ENCODE measurements around the gene UBA52. TPM values are rescaled to one million over a fixed set of nuclear protein-coding genes. Genes with fewer than 3 reads are reported as not detected.

The UBA52 gene
- total RNA-seq, 1 experiment from 2014 or later: 1,108 TPM

- H3K4me1 ChIP-seq (ENCODE audit: insufficient read depth, low read length): peaks cover 13% of the 10 kb centered on the region; the same call in 1 of the 2 replicates
- no peaks in the 10 kb centered on the region for H3F3A ChIP-seq (ENCODE audit: low read length, unreplicated experiment)
- peaks cover 5% of the 10 kb centered on the region; the same call in 1 of the 2 replicates for H3K36me3 ChIP-seq (ENCODE audit: low read depth, low read length)
- H3K27ac ChIP-seq (ENCODE audit: low read length): no peak overlapping the region
- no peak overlapping the region for H3K9ac ChIP-seq (ENCODE audit: low read length)
- peak overlapping the region; percentile 94 for H3K4me2 ChIP-seq (ENCODE audit: low read length)
- ChIA-PET CTCF (no interaction called here), POLR2A (ENCODE audit: unreplicated experiment) (interaction anchor here (0.6 kb wide), 1 partner anchor 13 kb away, joined by 4 read pairs; no protein-coding TSS in a partner anchor)
- no peaks in the 10 kb centered on the region for H3K27me3 ChIP-seq (ENCODE audit: low read length)
- H4K20me1 ChIP-seq (ENCODE audit: low read length): no peaks in the 10 kb centered on the region
- H2AFZ ChIP-seq (ENCODE audit: low read length): peak overlapping the region; percentile 97
- peaks cover 11% of the 10 kb centered on the region for H3K79me2 ChIP-seq (ENCODE audit: low read length)
- BruUV-seq (replicated peaks): TSS peak; percentile 28
- DNase-seq (peak; percentile 87), ATAC-seq (peak; percentile 83)
- TF ChIP-seq EZH2phosphoT487 (IDR thresholded peaks at IDR 0.05; ENCODE audit: borderline replicate concordance, low read length) (no peak), EZH2 (IDR thresholded peaks at IDR 0.05; ENCODE audit: low read length, unreplicated experiment) (no peak), CTCF (conservative IDR thresholded peaks at IDR 0.05; ENCODE audit: low read depth, low read length) (0 out of 2 replicates have a peak, but pooled peaks have one; percentile 13)
- H3K9me2 ChIP-seq (replicated peaks; ENCODE audit: low read length): no peaks in the 10 kb centered on the region
- peak overlapping the region; percentile 70 for H3K4me3 ChIP-seq (ENCODE audit: low read length)
- no peaks in the 10 kb centered on the region for H3K9me3 ChIP-seq (ENCODE audit: low read length)
- intact Hi-C loops (cut with micrococcal nuclease): no loop called here
Measured at GRCh38 chr19:18543814-18544475, 27.7 kb upstream of the UBA52 start.

- POLR2A ChIA-PET (ENCODE audit: unreplicated experiment): no interaction called here
- peak; percentile 20; the same call in 1 of the 2 replicates for ATAC-seq
- CTCF ChIA-PET: no interaction called here
Measured at GRCh38 chr19:18551631-18552030, 20.0 kb upstream of the UBA52 start.

More at GRCh38 chr19:18551631-18552030, 20.0 kb upstream of the UBA52 start:
- no peaks in the 10 kb centered on the region for H3K4me1 ChIP-seq (ENCODE audit: insufficient read depth, low read length)
- no TSS peak for BruUV-seq (replicated peaks)
- no peaks in the 10 kb centered on the region for H3K27me3 ChIP-seq (ENCODE audit: low read length)
- H2AFZ ChIP-seq (ENCODE audit: low read length): peak overlapping the region; percentile 81
- no peak overlapping the region for H3K4me3 ChIP-seq (ENCODE audit: low read length)
- H3K9ac ChIP-seq (ENCODE audit: low read length): no peak overlapping the region
- no peak overlapping the region for H3K27ac ChIP-seq (ENCODE audit: low read length)
- no peaks in the 10 kb centered on the region for H3K79me2 ChIP-seq (ENCODE audit: low read length)
- intact Hi-C loops (cut with micrococcal nuclease): no loop called here
- H3K36me3 ChIP-seq (ENCODE audit: low read depth, low read length): no peaks in the 10 kb centered on the region
- 0 out of 2 replicates have a peak overlapping the region, but pooled peaks have one; percentile 28 for H3K4me2 ChIP-seq (ENCODE audit: low read length)
- H3K9me3 ChIP-seq (ENCODE audit: low read length): no peaks in the 10 kb centered on the region
- H4K20me1 ChIP-seq (ENCODE audit: low read length): no peaks in the 10 kb centered on the region
- H3F3A ChIP-seq (ENCODE audit: low read length, unreplicated experiment): no peaks in the 10 kb centered on the region
- no peaks in the 10 kb centered on the region for H3K9me2 ChIP-seq (replicated peaks; ENCODE audit: low read length)
- no peak for DNase-seq
- no peak for TF ChIP-seq EZH2 (IDR thresholded peaks at IDR 0.05; ENCODE audit: low read length, unreplicated experiment)
- TF ChIP-seq CTCF (conservative IDR thresholded peaks at IDR 0.05; ENCODE audit: low read depth, low read length): no peak
- no peak for TF ChIP-seq EZH2phosphoT487 (IDR thresholded peaks at IDR 0.05; ENCODE audit: borderline replicate concordance, low read length)

Measured in PC-3 (cell line).